ENCODE measurements around the gene SRPRA.

The SRPRA gene

GRCh38 chr11:126214441-126214840 is 54.3 kb downstream of the SRPRA start:
- no peak overlapping the region for H3K27ac ChIP-seq (ENCODE audit: extremely low read depth, low read depth, low read length)
- H3K4me3 ChIP-seq (ENCODE audit: low read depth, low read length): no peak overlapping the region
- no peaks in the 10 kb centered on the region for H3K9me3 ChIP-seq (ENCODE audit: control insufficient read depth, insufficient read depth, low read depth, low read length)
- ChIA-PET POLR2A (no interaction called here), CTCF (interaction anchor here (0.7 kb wide), 1 partner anchor 247 kb away, joined by 3 read pairs; no protein-coding TSS in a partner anchor)
- TF ChIP-seq ZFHX2 (tag by site-specific recombination; conservative IDR thresholded peaks at IDR 0.05) (no peak), ZNF610 (tag by site-specific recombination; IDR thresholded peaks at IDR 0.05; ENCODE audit: borderline replicate concordance) (no peak)
- peaks cover 0 to 10% of the 10 kb centered on the region in 2 experiments; a peak in 1 of 3 replicates for H3K36me3 ChIP-seq (ENCODE audit: control insufficient read depth in 2 of 2, insufficient read depth in 1 of 2, low read length in 2 of 2)
- H3K4me1 ChIP-seq (ENCODE audit: control insufficient read depth, insufficient read depth, low read length): peaks cover 5% of the 10 kb centered on the region; the same call in 1 of the 2 replicates

All from HEK293 (cell line).